H9 (cell line): ENCODE results near the gene GPC4. TPM values are rescaled to one million over a fixed set of nuclear protein-coding genes. Genes with fewer than 3 reads are reported as not detected.
A peak's percentile ranks its signal among the peaks of the same experiment; 100 is the strongest.

Experiments used
- DNase-seq: peaks from one replicate; pipeline ENCODE4 v3.0.0-alpha.2; 2017
- H2AFZ ChIP-seq: one replicate; pipeline ENCODE4 v1.6.1; 2013; ENCODE audit warnings: mild to moderate bottlenecking, low read length, control low read depth, moderate library complexity
- H2AK5ac ChIP-seq: 2 replicates; pipeline ENCODE4 v1.6.1; 2013; ENCODE audit warnings: low read length, control low read depth, mixed read lengths; ENCODE audit not compliant: insufficient read length
- H2BK120ac ChIP-seq: one replicate; pipeline ENCODE4 v1.6.1; 2013; ENCODE audit warnings: low read depth, mild to moderate bottlenecking, low read length, control low read depth, inconsistent platforms; ENCODE audit not compliant: poor library complexity, severe bottlenecking
- H2BK12ac ChIP-seq: 2 replicates; pipeline ENCODE4 v1.6.1; 2013; ENCODE audit warnings: low read length, control low read depth, mixed read lengths, low read depth; ENCODE audit not compliant: insufficient read length
- H2BK15ac ChIP-seq: 2 replicates; pipeline ENCODE4 v1.6.1; 2013; ENCODE audit warnings: low read depth, low read length, control low read depth
- H2BK20ac ChIP-seq: one replicate; pipeline ENCODE4 v1.6.1; 2013; ENCODE audit warnings: low read depth, mild to moderate bottlenecking, low read length, control low read depth, inconsistent platforms; ENCODE audit not compliant: poor library complexity, severe bottlenecking
- H2BK5ac ChIP-seq: 2 replicates; pipeline ENCODE4 v1.6.1; 2013; ENCODE audit warnings: low read length, control low read depth, mixed read lengths; ENCODE audit not compliant: insufficient read length
- H3K14ac ChIP-seq: 2 replicates; pipeline ENCODE4 v1.6.1; 2013; ENCODE audit warnings: low read length, control low read depth; ENCODE audit not compliant: insufficient read depth
- H3K18ac ChIP-seq: 2 replicates; pipeline ENCODE4 v1.6.1; 2013; ENCODE audit warnings: low read depth, mild to moderate bottlenecking, mixed read lengths, low read length, control low read depth; ENCODE audit not compliant: insufficient read length
- H3K23ac ChIP-seq: 2 replicates; pipeline ENCODE4 v1.6.1; 2013; ENCODE audit warnings: low read length, control low read depth, mixed read lengths, low read depth; ENCODE audit not compliant: insufficient read length
- H3K23me2 ChIP-seq: 2 replicates; pipeline ENCODE4 v1.6.1; 2013; ENCODE audit warnings: low read depth, mild to moderate bottlenecking, mixed read lengths, low read length, control low read depth; ENCODE audit not compliant: insufficient read length, poor library complexity, severe bottlenecking
- H3K27ac ChIP-seq: 2 replicates; pipeline ENCODE4 v1.5.1; 2013; ENCODE audit warnings: low read length, control low read depth, mixed read lengths, low read depth; ENCODE audit not compliant: insufficient read length
- H3K27me3 ChIP-seq: 2 replicates; pipeline ENCODE4 v1.6.1; 2013; ENCODE audit warnings: low read length, control low read depth, inconsistent platforms; ENCODE audit not compliant: insufficient read depth
- H3K4ac ChIP-seq: 2 replicates; pipeline ENCODE4 v1.6.1; 2013; ENCODE audit warnings: low read depth, mild to moderate bottlenecking, control low read depth, inconsistent platforms, low read length, moderate library complexity
- H3K4me1 ChIP-seq: 2 replicates; pipeline ENCODE4 v1.6.1; 2013; ENCODE audit warnings: low read length, control low read depth, inconsistent platforms; ENCODE audit not compliant: insufficient read depth
- H3K4me2 ChIP-seq: 2 replicates; pipeline ENCODE4 v1.6.1; 2013; ENCODE audit warnings: low read length, control low read depth, mixed read lengths; ENCODE audit not compliant: insufficient read length, insufficient read depth
- H3K56ac ChIP-seq: 2 replicates; pipeline ENCODE4 v1.6.1; 2013; ENCODE audit warnings: low read depth, mild to moderate bottlenecking, mixed read lengths, low read length, control low read depth; ENCODE audit not compliant: insufficient read length
- H3K79me1 ChIP-seq: 2 replicates; pipeline ENCODE4 v1.6.1; 2013; ENCODE audit warnings: low read depth, mild to moderate bottlenecking, moderate library complexity, low read length, control low read depth, inconsistent platforms; ENCODE audit not compliant: insufficient read depth, poor library complexity, severe bottlenecking
- H3K79me2 ChIP-seq: 2 replicates; pipeline ENCODE4 v1.6.1; 2013; ENCODE audit warnings: low read length, control low read depth, inconsistent platforms; ENCODE audit not compliant: insufficient read depth
- H3K9ac ChIP-seq: 2 replicates; pipeline ENCODE4 v1.6.1; 2013; ENCODE audit warnings: low read length, control low read depth, mixed read lengths; ENCODE audit not compliant: insufficient read length; ENCODE audit errors: extremely low read depth
- H3K9me3 ChIP-seq: one replicate; pipeline ENCODE4 v1.6.1; 2013; ENCODE audit warnings: low read depth, low read length, inconsistent platforms; ENCODE audit not compliant: control insufficient read depth
- H3T11ph ChIP-seq: one replicate; pipeline ENCODE4 v1.6.1; 2013; ENCODE audit warnings: mild to moderate bottlenecking, low read length, control low read depth, inconsistent platforms
- H4K20me1 ChIP-seq: one replicate; pipeline ENCODE4 v1.6.1; 2013; ENCODE audit not compliant: control insufficient read depth, insufficient read length, insufficient read depth
- H4K5ac ChIP-seq: 2 replicates; pipeline ENCODE4 v1.6.1; 2013; ENCODE audit warnings: low read depth, mild to moderate bottlenecking, mixed read lengths, low read length, control low read depth; ENCODE audit not compliant: insufficient read length
- H4K8ac ChIP-seq: replicated peaks from 2 replicates; pipeline ENCODE4 v1.6.1; 2013; ENCODE audit warnings: low read length, control low read depth, mixed read lengths, low read depth; ENCODE audit not compliant: insufficient read length
- H4K91ac ChIP-seq: 2 replicates; pipeline ENCODE4 v1.6.1; 2013; ENCODE audit warnings: low read depth, mild to moderate bottlenecking, moderate library complexity, mixed read lengths, low read length, control low read depth; ENCODE audit not compliant: insufficient read length
- H3K27ac Mint-ChIP-seq, 3 experiments: 2 replicates in 2 of 3; 3 replicates in 1 of 3; pipeline ENCODE4 v1.8.0; 2020 to 2021; ENCODE audit warnings: mixed read lengths in 3 of 3, mild to moderate bottlenecking in 1 of 3, moderate library complexity in 1 of 3
- H3K27me3 Mint-ChIP-seq: 2 replicates; pipeline ENCODE4 v1.8.0; 2021; ENCODE audit warnings: low read depth, mild to moderate bottlenecking, moderate library complexity, mixed read lengths
- H3K36me3 Mint-ChIP-seq, 3 experiments: 2 replicates in 2 of 3; 3 replicates in 1 of 3; pipeline ENCODE4 v1.8.0; 2020 to 2021; ENCODE audit warnings: low read depth in 3 of 3, mixed read lengths in 3 of 3; ENCODE audit not compliant: insufficient read depth in 1 of 3
- H3K4me1 Mint-ChIP-seq, 2 experiments: 2 replicates each; pipeline ENCODE4 v1.8.0; 2020; ENCODE audit warnings: mixed read lengths in 2 of 2
- H3K4me3 Mint-ChIP-seq, 2 experiments: 2 replicates in 1 of 2; 3 replicates in 1 of 2; pipeline ENCODE4 v1.8.0; 2020 to 2021; ENCODE audit warnings: mild to moderate bottlenecking in 2 of 2, mixed read lengths in 2 of 2, moderate library complexity in 1 of 2
- H3K9me3 Mint-ChIP-seq, 2 experiments: 2 replicates in 1 of 2; 3 replicates in 1 of 2; pipeline ENCODE4 v1.8.0; 2020; ENCODE audit warnings: mild to moderate bottlenecking in 2 of 2, mixed read lengths in 2 of 2, moderate library complexity in 1 of 2
- CTCF ChIP-seq: fragments of 200-600 bp; sonication (generic); conservative IDR thresholded peaks from 3 replicates; pipeline ENCODE4 v1.8.0; 2021; ENCODE audit warnings: antibody characterized with exemption, mild to moderate bottlenecking
- WGBS: extraction: QIAGEN DNeasy Blood & Tissue Kit; methylation state at CpG from one replicate; pipeline ENCODE4 v1.1.7; 2013; ENCODE audit warnings: missing lambda C conversion rate, low lambda C conversion rate, mixed read lengths; ENCODE audit not compliant: insufficient read length; ENCODE audit errors: extremely low coverage; 5-methylcytosine and 5-hydroxymethylcytosine counted together
- total RNA-seq: library from RNA; stranded (reverse); gene quantifications from 2 replicates; pipeline ENCODE4 v1.2.1, GENCODE V29; 2021

Gene GPC4
- total RNA-seq, 1 experiment from 2014 or later: 416 TPM

DNA sequence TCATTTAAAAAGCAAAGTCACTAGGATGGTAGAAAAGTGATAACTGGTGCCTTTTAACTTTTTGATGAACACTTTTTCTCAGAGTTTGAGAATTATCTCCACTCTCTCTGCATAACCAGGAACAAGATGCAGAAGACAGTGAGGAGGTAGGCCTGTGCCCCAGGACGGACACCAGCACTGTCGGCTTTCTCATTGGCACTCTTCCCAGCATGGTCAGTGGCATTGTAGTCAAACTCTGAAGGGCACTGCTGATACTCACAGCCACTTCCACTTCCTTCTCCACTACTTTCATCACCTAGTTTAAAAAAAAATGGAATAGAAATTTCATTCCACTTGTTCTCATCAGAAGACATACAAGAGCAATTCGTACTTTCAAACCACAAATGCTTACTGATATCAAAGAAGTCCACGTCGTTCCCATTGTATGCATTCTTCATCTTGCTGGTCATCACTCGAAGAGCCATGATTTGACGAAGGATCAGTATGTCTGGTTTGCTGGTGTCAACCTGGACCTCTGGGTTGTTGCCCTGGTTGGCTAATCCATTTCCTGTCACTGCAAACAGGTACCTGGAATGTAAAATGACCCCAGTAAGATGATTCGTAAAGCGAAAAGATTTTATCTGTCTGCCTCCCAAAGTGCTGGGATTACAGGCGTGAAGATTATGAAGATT lies 112.4 kb downstream of the GPC4 start:
- H3K79me2 ChIP-seq: no peaks in the 10 kb centered on the region
- no peaks in the 10 kb centered on the region for H3K9me3 ChIP-seq
- H3K23ac ChIP-seq: no peak overlapping the region
- H2BK120ac ChIP-seq: no peak overlapping the region
- H3T11ph ChIP-seq: no peak overlapping the region
- H4K8ac ChIP-seq: no peak overlapping the region
- H3K79me1 ChIP-seq: peaks cover 6% of the 10 kb centered on the region
- H3K9ac ChIP-seq: no peak overlapping the region
- TF ChIP-seq CTCF: no peak
- H3K36me3 Mint-ChIP-seq: peaks cover 48 to 85% (median 62%) of the 10 kb centered on the region in 3 experiments
- no peak overlapping the region for H3K18ac ChIP-seq
- no peak overlapping the region for H3K56ac ChIP-seq
- H2BK12ac ChIP-seq: no peak overlapping the region
- H2AK5ac ChIP-seq: no peak overlapping the region
- no peak overlapping the region for H4K91ac ChIP-seq
- H2BK20ac ChIP-seq: no peak overlapping the region
- DNase-seq: no peak
- no peak overlapping the region for H3K27ac ChIP-seq
- no peaks in the 10 kb centered on the region for H4K20me1 ChIP-seq
- no peak overlapping the region for H2BK5ac ChIP-seq
- no CpG with 5 or more reads among the region's 10 CpGs for WGBS
- H3K9me3 Mint-ChIP-seq: no peaks in the 10 kb centered on the region; a peak in 1 of 5 replicates
- H3K4me2 ChIP-seq: no peak overlapping the region
- H3K27ac Mint-ChIP-seq: peak overlapping the region in 2 of 3 experiments; percentile 22 to 50; a peak in 3 of 7 replicates
- peaks cover 0 to 18% of the 10 kb centered on the region in 2 experiments; a peak in 3 of 4 replicates for H3K4me1 Mint-ChIP-seq
- no peaks in the 10 kb centered on the region for H3K23me2 ChIP-seq
- H4K5ac ChIP-seq: no peak overlapping the region
- H3K4me3 Mint-ChIP-seq: no peak overlapping the region
- H3K4me1 ChIP-seq: no peaks in the 10 kb centered on the region; the same call in 1 of the 2 replicates
- no peak overlapping the region for H3K4ac ChIP-seq
- no peak overlapping the region for H3K14ac ChIP-seq
- no peak overlapping the region for H2BK15ac ChIP-seq
- H3K27me3 Mint-ChIP-seq: no peaks in the 10 kb centered on the region; the same call in 1 of the 2 replicates
- no peaks in the 10 kb centered on the region for H3K27me3 ChIP-seq
- no peak overlapping the region for H2AFZ ChIP-seq
